Endodermal cell (in vitro differentiated cells): Measurements from ENCODE around the gene MTFMT. TPM values are rescaled to one million over a fixed set of nuclear protein-coding genes. Genes with fewer than 3 reads are reported as not detected.

Source experiments
- DNase-seq: peaks from one replicate; pipeline ENCODE4 v3.0.0-alpha.2; 2017
- H3K27ac ChIP-seq: 2 replicates; pipeline ENCODE4 v1.5.1; 2013; ENCODE audit warnings: mild to moderate bottlenecking, low read depth, low read length, moderate library complexity
- H3K27me3 ChIP-seq: 2 replicates; pipeline ENCODE4 v1.6.1; 2013; ENCODE audit warnings: mild to moderate bottlenecking, low read length, moderate library complexity; ENCODE audit not compliant: insufficient read depth, control insufficient read depth, poor library complexity, severe bottlenecking
- H3K36me3 ChIP-seq: 2 replicates; pipeline ENCODE4 v1.7.0; 2013; ENCODE audit warnings: mild to moderate bottlenecking, low read length, moderate library complexity; ENCODE audit not compliant: control insufficient read depth, insufficient read depth
- H3K4me1 ChIP-seq: one replicate; pipeline ENCODE4 v1.7.0; 2013; ENCODE audit warnings: low read length; ENCODE audit not compliant: control insufficient read depth, insufficient read depth
- H3K4me3 ChIP-seq: 2 replicates; pipeline ENCODE4 v1.5.1; 2013; ENCODE audit warnings: mild to moderate bottlenecking, low read length, moderate library complexity
- H3K9ac ChIP-seq: 2 replicates; pipeline ENCODE4 v1.6.1; 2013; ENCODE audit warnings: mild to moderate bottlenecking, low read length, moderate library complexity; ENCODE audit not compliant: poor library complexity, severe bottlenecking; ENCODE audit errors: extremely low read depth
- H3K9me3 ChIP-seq: 2 replicates; pipeline ENCODE4 v1.6.1; 2013; ENCODE audit warnings: mild to moderate bottlenecking, low read length, moderate library complexity; ENCODE audit not compliant: control insufficient read depth
- H3K27ac Mint-ChIP-seq: 2 replicates; pipeline ENCODE4 v1.8.0; 2020; ENCODE audit warnings: mixed read lengths
- H3K27me3 Mint-ChIP-seq: 2 replicates; pipeline ENCODE4 v1.8.0; 2021; ENCODE audit warnings: mild to moderate bottlenecking, mixed read lengths; ENCODE audit not compliant: insufficient read depth
- H3K36me3 Mint-ChIP-seq: 2 replicates; pipeline ENCODE4 v1.8.0; 2020; ENCODE audit warnings: low read depth, mixed read lengths
- H3K4me1 Mint-ChIP-seq: 2 replicates; pipeline ENCODE4 v1.8.0; 2020; ENCODE audit warnings: mixed read lengths
- H3K4me3 Mint-ChIP-seq: 2 replicates; pipeline ENCODE4 v1.8.0; 2020; ENCODE audit warnings: mild to moderate bottlenecking, moderate library complexity, mixed read lengths
- H3K9me3 Mint-ChIP-seq: 2 replicates; pipeline ENCODE4 v1.8.0; 2020; ENCODE audit warnings: mild to moderate bottlenecking, mixed read lengths
- WGBS, 2 experiments: methylation state at CpG; one replicate each; pipeline versions ENCODE4 v1.1.5 to v1.1.7; 2013; ENCODE audit warnings: missing lambda C conversion rate in 2 of 2, mixed read lengths in 1 of 2; ENCODE audit not compliant: insufficient coverage in 1 of 2, insufficient read length in 1 of 2; 5-methylcytosine and 5-hydroxymethylcytosine counted together
- total RNA-seq, 2 donors: library from RNA; stranded (reverse); fragmentation: NEBNext Ultra II Directional in 1 of 2; extraction: Animal tissue kit (Norgen Biotek cat#: 25700) in 1 of 2; gene quantifications; 2 replicates in 1 of 2; 3 replicates in 1 of 2; pipeline ENCODE4 v1.2.1, GENCODE V29; 2021
- TF ChIP-seq, protein P1 (sequence below): fragments of 200-600 bp; sonication (generic); conservative IDR thresholded peaks from 2 replicates; pipeline ENCODE4 v1.5.0; 2021; ENCODE audit warnings: antibody characterized with exemption, mild to moderate bottlenecking

MTFMT gene
- total RNA-seq, 2 donors from 2014 or later: 17.8 to 23.2 TPM

DNA sequence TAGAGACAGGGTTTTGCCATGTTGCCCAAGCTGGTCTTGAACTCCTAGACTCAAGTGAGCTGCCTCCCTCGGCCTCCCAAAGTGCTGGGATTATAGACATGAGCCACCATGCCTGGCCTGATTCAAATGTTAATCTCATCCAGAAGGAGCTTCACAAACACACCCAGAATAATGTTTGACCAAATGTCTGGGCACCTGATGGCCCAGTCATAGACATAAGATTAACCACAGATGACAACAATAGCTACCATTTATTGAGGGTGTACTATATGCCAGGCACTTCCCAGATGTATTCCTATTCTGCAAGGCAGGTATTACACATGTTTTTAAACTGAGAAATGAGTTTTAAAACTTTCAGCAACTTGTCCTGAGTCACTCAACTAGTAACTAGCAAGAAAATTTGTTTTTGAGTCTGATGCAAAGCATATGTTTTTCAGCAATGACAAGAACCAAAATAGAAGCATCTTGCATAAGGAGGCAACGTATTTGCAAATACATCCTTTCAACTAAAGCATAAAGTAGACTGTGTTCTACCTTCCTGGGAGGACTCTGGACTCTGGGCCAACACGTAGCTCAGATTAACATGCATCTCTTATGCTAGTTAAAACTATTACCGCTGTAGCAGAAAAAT lies 31.6 kb downstream of the MTFMT start:
- WGBS, 2 experiments: 94 to 95% methylated on average over 4 of the region's 4 CpGs
- no peaks in the 10 kb centered on the region for H3K4me1 ChIP-seq

DNA sequence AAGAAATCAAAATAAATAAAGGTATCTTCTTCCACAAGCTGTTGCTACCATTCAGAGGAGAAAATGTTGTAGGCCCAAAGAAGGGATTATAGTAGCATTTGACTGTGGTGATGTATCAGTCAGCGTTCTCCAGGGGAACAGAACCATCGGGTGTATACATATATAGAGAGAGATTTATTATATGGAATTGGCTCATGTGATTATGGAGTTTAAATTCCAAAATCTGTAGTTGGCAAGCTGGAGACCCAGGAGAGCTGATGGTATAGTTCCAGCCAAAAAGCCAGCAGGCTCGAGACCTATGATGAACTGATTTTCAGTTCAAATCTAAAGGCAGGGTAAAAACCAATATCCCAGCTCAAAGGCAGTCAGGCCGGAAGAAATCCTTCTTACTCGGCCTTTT lies 32.4 kb downstream of the MTFMT start:
- no peaks in the 10 kb centered on the region for H3K9me3 Mint-ChIP-seq
- 91% methylated on average over 3 to 5 of the region's 5 CpGs for WGBS, 2 experiments
- Histone ChIP-seq H3K36me3 (no peaks in the 10 kb centered on the region), H3K9me3 (no peaks in the 10 kb centered on the region), H3K4me3 (no peak overlapping the region), H3K4me1 (no peaks in the 10 kb centered on the region), H3K9ac (no peak overlapping the region), H3K27ac (no peak overlapping the region), H3K27me3 (no peaks in the 10 kb centered on the region)
- H3K36me3 Mint-ChIP-seq: no peaks in the 10 kb centered on the region
- TF ChIP-seq, protein P1, sequence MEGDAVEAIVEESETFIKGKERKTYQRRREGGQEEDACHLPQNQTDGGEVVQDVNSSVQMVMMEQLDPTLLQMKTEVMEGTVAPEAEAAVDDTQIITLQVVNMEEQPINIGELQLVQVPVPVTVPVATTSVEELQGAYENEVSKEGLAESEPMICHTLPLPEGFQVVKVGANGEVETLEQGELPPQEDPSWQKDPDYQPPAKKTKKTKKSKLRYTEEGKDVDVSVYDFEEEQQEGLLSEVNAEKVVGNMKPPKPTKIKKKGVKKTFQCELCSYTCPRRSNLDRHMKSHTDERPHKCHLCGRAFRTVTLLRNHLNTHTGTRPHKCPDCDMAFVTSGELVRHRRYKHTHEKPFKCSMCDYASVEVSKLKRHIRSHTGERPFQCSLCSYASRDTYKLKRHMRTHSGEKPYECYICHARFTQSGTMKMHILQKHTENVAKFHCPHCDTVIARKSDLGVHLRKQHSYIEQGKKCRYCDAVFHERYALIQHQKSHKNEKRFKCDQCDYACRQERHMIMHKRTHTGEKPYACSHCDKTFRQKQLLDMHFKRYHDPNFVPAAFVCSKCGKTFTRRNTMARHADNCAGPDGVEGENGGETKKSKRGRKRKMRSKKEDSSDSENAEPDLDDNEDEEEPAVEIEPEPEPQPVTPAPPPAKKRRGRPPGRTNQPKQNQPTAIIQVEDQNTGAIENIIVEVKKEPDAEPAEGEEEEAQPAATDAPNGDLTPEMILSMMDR: no peak
- DNase-seq: no peak
- H3K27me3 Mint-ChIP-seq: peaks cover 1% of the 10 kb centered on the region
- H3K4me3 Mint-ChIP-seq: no peak overlapping the region
- H3K4me1 Mint-ChIP-seq: no peaks in the 10 kb centered on the region
- H3K27ac Mint-ChIP-seq: no peak overlapping the region

More for the DNA sequence above, 31.6 kb downstream of the MTFMT start:
- Mint-ChIP-seq H3K36me3 (peaks cover 4% of the 10 kb centered on the region), H3K4me3 (no peak overlapping the region), H3K27me3 (peaks cover under 1% of the 10 kb centered on the region), H3K4me1 (no peaks in the 10 kb centered on the region), H3K27ac (no peak overlapping the region), H3K9me3 (no peaks in the 10 kb centered on the region)
- H3K27ac ChIP-seq: no peak overlapping the region
- H3K4me3 ChIP-seq: no peak overlapping the region
- TF ChIP-seq, protein P1: no peak
- peaks cover 3% of the 10 kb centered on the region for H3K36me3 ChIP-seq
- no peak for DNase-seq
- H3K9ac ChIP-seq: no peak overlapping the region
- H3K27me3 ChIP-seq: no peaks in the 10 kb centered on the region
- H3K9me3 ChIP-seq: no peaks in the 10 kb centered on the region

DNA sequence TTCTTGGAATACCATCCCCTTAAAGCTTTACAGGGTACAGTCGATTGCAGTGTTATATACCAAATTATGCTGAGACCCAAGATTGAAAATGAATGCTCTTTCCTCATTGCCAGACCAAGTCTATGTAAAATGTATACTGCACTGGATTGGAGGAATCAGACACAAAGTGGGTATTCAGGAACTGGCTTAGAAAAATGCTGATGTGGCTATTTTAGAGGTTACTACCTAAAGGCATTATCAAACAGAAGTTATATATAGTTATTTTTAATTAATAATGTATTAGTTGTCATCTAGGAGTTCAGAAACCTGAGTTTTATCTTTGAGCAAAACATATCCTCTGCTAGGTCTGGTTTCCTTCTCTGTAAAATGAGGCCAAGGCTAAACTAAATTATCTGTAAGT lies 36.1 kb downstream of the MTFMT start:
- no peak overlapping the region for H3K4me3 Mint-ChIP-seq
- Histone ChIP-seq H3K36me3 (no peaks in the 10 kb centered on the region), H3K9me3 (no peaks in the 10 kb centered on the region), H3K4me1 (peaks cover 4% of the 10 kb centered on the region), H3K4me3 (no peak overlapping the region), H3K27me3 (no peaks in the 10 kb centered on the region), H3K27ac (no peak overlapping the region), H3K9ac (no peak overlapping the region)
- TF ChIP-seq, protein P1: no peak
- no peaks in the 10 kb centered on the region for H3K9me3 Mint-ChIP-seq
- 91% methylated on average over 1 of the region's 1 CpG; no CpG with 5 or more reads in 1 of the 2 experiments for WGBS, 2 experiments
- H3K4me1 Mint-ChIP-seq: peaks cover 8% of the 10 kb centered on the region
- peaks cover 1% of the 10 kb centered on the region for H3K27me3 Mint-ChIP-seq
- DNase-seq: no peak
- H3K27ac Mint-ChIP-seq: no peak overlapping the region
- H3K36me3 Mint-ChIP-seq: peaks cover under 1% of the 10 kb centered on the region
